T-helper 1 cell treated with Interleukin-12 subunit alpha and Interleukin-12 subunit beta and Interleukin-4 antibody, amounts not matched to agents 30 ng/mL and 1 ng/mL, for 36 hours (primary cell): ENCODE results near the gene ALKAL2. TPM values are rescaled to one million over a fixed set of nuclear protein-coding genes. Genes with fewer than 3 reads are reported as not detected.

ENCODE experiments used
- intact Hi-C: fragments of 100-400 bp; cut with micrococcal nuclease; formaldehyde crosslinking; loops from one replicate; pipeline ENCODE4 v1.15.1; 2024
- total RNA-seq: library from RNA; stranded (reverse); gene quantifications from 2 replicates; pipeline ENCODE4 v1.2.3, GENCODE V29; 2022

The ALKAL2 gene
- total RNA-seq, 1 donor from 2014 or later, result 1.1 TPM

- intact Hi-C loops, result loop anchor here (5.0 to 10.0 kb wide), 3 partner anchors 189 to 1299 kb away; no protein-coding TSS in a partner anchor
Observed at GRCh38 chr2:248724-249123, 39.2 kb downstream of the ALKAL2 start.

- intact Hi-C loops, result loop anchor here (1.0 to 10.0 kb wide), 5 partner anchors 18 to 1301 kb away; partner anchors contain the start of genes ACP1 and SH3YL1
Observed at GRCh38 chr2:246489-247144, 41.3 kb downstream of the ALKAL2 start.

- intact Hi-C loops, result loop anchor here (10.0 kb wide), 1 partner anchor 420 kb away; no protein-coding TSS in a partner anchor
Observed at GRCh38 chr2:244547-244946, 43.3 kb downstream of the ALKAL2 start.

GRCh38 chr2:238869-239268 lies 49.0 kb downstream of the ALKAL2 start:
- intact Hi-C loops, result no loop called here

GRCh38 chr2:238431-238830 lies 49.5 kb downstream of the ALKAL2 start:
- intact Hi-C loops, result no loop called here

GRCh38 chr2:237878-238277 lies 50.0 kb downstream of the ALKAL2 start:
- intact Hi-C loops, result no loop called here

GRCh38 chr2:236993-237539 lies 50.8 kb downstream of the ALKAL2 start:
- intact Hi-C loops, result no loop called here

- intact Hi-C loops, result no loop called here
Observed at GRCh38 chr2:234421-234820, 53.5 kb downstream of the ALKAL2 start.

- intact Hi-C loops, result no loop called here
Observed at GRCh38 chr2:233030-233429, 54.9 kb downstream of the ALKAL2 start.

GRCh38 chr2:231521-232185 lies 56.2 kb downstream of the ALKAL2 start:
- intact Hi-C loops, result no loop called here

Other genes starting within 250 kb of the ALKAL2 start
- 5.6 and 6.6 TPM in 2 replicates for gene FAM110C, start 241.6 kb downstream of the ALKAL2 start, total RNA-seq
- gene SH3YL1, start 24.1 kb downstream of the ALKAL2 start, total RNA-seq, result 11.6 and 12.9 TPM in 2 replicates
- gene ACP1, start 23.1 kb downstream of the ALKAL2 start, total RNA-seq, result 85.5 and 94.8 TPM in 2 replicates